Hepatocyte (in vitro differentiated cells): Measurements from ENCODE around the gene LSAMP.

Experiments
- EZH2 ChIP-seq: fragments of 200-600 bp; sonication (generic); IDR thresholded peaks from 2 replicates; pipeline ENCODE4 v1.6.1; 2016; ENCODE audit warnings: antibody characterized with exemption, mild to moderate bottlenecking, borderline replicate concordance
- TF ChIP-seq, protein P1 (sequence below): fragments of 200-600 bp; sonication (generic); IDR thresholded peaks from 2 replicates; pipeline ENCODE4 v1.5.1; 2016; ENCODE audit warnings: antibody characterized with exemption, mild to moderate bottlenecking; ENCODE audit not compliant: poor library complexity

DNA sequence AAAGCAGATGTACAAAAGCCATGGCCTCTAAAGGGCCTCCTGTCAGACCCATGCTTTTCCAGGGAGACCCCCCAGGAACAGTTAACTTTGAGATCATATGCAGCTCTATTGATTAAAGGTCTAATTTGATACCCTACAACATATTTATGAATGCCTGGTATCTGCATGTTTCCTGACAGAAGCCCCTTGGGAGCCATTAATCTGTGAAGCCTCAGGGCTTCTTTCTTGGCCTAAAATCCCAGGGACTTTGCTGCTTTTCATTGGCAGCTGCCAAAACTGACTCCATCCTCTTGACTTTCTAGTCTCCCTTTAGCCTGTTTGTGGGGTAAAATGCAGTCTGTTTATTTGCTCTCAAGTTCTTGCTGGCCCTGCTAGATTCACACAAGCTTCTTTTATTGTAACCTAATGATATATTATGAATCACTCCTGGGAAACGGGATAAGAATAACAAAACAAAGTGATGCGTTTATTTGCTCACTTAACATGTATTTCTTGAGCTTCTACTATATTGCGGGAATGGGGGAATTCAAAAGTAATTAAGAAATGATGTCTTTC, 257.0 kb downstream of the LSAMP start:
- TF ChIP-seq EZH2 = no peak
- TF ChIP-seq, protein P1, sequence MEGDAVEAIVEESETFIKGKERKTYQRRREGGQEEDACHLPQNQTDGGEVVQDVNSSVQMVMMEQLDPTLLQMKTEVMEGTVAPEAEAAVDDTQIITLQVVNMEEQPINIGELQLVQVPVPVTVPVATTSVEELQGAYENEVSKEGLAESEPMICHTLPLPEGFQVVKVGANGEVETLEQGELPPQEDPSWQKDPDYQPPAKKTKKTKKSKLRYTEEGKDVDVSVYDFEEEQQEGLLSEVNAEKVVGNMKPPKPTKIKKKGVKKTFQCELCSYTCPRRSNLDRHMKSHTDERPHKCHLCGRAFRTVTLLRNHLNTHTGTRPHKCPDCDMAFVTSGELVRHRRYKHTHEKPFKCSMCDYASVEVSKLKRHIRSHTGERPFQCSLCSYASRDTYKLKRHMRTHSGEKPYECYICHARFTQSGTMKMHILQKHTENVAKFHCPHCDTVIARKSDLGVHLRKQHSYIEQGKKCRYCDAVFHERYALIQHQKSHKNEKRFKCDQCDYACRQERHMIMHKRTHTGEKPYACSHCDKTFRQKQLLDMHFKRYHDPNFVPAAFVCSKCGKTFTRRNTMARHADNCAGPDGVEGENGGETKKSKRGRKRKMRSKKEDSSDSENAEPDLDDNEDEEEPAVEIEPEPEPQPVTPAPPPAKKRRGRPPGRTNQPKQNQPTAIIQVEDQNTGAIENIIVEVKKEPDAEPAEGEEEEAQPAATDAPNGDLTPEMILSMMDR = no peak
